Esophagus squamous epithelium (tissue), 4 donors: Measurements from ENCODE around the gene ZBED4.

ENCODE experiments used
- POLR2A ChIP-seq, 4 donors: fragments of 450-650 bp; IDR thresholded peaks; one replicate each; pipeline ENCODE4 v1.6.1; 2017; ENCODE audit warnings: antibody characterized with exemption in 4 of 4, mild to moderate bottlenecking in 4 of 4, moderate library complexity in 3 of 4
- TF ChIP-seq, protein P1 (sequence below), 6 experiments: fragments of 450-650 bp in 4 of 6; fragments of 200-600 bp in 2 of 6; sonication (generic) in 2 of 6; IDR thresholded peaks; one replicate each; pipeline ENCODE4 v1.5.1; 2016 to 2019; ENCODE audit warnings: antibody characterized with exemption in 6 of 6, mild to moderate bottlenecking in 4 of 6, moderate library complexity in 4 of 6

DNA sequence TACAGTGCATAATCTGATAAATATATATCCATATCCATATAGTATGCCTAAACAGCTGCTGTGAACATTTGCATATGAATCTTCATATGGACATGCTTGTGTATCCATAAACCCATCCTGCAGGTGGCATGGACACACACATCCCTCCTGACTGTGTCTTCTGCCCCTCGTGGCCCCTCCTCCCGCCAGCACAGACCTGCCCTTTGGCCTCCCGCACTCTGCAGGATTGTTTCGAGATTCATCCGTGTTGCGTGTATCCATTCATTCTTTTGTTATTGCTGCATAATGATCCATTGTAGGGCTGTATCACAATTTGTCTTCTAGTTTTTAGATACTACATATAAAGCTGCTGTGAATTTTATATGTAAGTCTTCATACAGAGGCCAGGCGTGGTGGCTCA lies 24.0 kb downstream of the ZBED4 start:
- no peak for TF ChIP-seq POLR2A (IDR thresholded peaks at IDR 0.05)
- TF ChIP-seq, protein P1, sequence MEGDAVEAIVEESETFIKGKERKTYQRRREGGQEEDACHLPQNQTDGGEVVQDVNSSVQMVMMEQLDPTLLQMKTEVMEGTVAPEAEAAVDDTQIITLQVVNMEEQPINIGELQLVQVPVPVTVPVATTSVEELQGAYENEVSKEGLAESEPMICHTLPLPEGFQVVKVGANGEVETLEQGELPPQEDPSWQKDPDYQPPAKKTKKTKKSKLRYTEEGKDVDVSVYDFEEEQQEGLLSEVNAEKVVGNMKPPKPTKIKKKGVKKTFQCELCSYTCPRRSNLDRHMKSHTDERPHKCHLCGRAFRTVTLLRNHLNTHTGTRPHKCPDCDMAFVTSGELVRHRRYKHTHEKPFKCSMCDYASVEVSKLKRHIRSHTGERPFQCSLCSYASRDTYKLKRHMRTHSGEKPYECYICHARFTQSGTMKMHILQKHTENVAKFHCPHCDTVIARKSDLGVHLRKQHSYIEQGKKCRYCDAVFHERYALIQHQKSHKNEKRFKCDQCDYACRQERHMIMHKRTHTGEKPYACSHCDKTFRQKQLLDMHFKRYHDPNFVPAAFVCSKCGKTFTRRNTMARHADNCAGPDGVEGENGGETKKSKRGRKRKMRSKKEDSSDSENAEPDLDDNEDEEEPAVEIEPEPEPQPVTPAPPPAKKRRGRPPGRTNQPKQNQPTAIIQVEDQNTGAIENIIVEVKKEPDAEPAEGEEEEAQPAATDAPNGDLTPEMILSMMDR (IDR thresholded peaks at IDR 0.05), result no peak
